Vagina (tissue), 2 donors: Measurements from ENCODE around the gene ENTREP1.

Source experiments
- POLR2A ChIP-seq, 2 donors: fragments of 450-650 bp; IDR thresholded peaks; one replicate each; pipeline ENCODE4 v1.6.1; 2017; ENCODE audit warnings: antibody characterized with exemption in 2 of 2, mild to moderate bottlenecking in 2 of 2, moderate library complexity in 2 of 2
- POLR2AphosphoS5 ChIP-seq, 2 donors: sonication (generic); formaldehyde crosslinking; IDR thresholded peaks; one replicate each; pipeline ENCODE4 v1.9.0; 2017; ENCODE audit warnings: antibody characterized with exemption in 2 of 2, mild to moderate bottlenecking in 2 of 2, low read depth in 1 of 2; ENCODE audit not compliant: insufficient read depth in 1 of 2
- TF ChIP-seq, protein P1 (sequence below), 3 experiments: fragments of 450-650 bp in 2 of 3; fragments of 200-600 bp in 1 of 3; sonication (generic) in 1 of 3; IDR thresholded peaks; one replicate each; pipeline ENCODE4 v1.5.1; 2017 to 2019; ENCODE audit warnings: antibody characterized with exemption in 3 of 3, mild to moderate bottlenecking in 2 of 3, moderate library complexity in 2 of 3

DNA sequence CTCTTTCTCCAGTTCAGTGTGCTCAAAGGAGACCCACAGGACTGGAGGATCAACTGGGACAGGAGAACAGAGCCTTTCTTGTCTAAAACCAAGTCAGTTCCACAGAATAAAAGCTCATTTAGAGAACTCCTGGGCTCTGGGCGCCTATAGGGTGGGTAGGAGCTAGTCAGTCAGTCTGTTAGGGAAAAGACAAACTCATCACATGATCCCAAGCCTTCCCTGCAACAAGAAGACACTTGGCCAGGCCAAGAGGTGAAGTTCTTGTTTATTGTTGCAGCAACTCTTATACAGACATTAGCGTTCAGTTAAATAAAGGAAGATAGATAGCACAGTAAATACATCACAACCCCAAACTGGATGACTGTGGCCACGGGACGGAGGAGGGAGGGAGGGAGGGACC, 102.3 kb downstream of the ENTREP1 start:
- TF ChIP-seq POLR2A (IDR thresholded peaks at IDR 0.05), result no peak
- TF ChIP-seq POLR2AphosphoS5 (IDR thresholded peaks at IDR 0.05; ENCODE audit: insufficient read depth in 1 of 2, low read depth in 1 of 2), result no peak
- TF ChIP-seq, protein P1, sequence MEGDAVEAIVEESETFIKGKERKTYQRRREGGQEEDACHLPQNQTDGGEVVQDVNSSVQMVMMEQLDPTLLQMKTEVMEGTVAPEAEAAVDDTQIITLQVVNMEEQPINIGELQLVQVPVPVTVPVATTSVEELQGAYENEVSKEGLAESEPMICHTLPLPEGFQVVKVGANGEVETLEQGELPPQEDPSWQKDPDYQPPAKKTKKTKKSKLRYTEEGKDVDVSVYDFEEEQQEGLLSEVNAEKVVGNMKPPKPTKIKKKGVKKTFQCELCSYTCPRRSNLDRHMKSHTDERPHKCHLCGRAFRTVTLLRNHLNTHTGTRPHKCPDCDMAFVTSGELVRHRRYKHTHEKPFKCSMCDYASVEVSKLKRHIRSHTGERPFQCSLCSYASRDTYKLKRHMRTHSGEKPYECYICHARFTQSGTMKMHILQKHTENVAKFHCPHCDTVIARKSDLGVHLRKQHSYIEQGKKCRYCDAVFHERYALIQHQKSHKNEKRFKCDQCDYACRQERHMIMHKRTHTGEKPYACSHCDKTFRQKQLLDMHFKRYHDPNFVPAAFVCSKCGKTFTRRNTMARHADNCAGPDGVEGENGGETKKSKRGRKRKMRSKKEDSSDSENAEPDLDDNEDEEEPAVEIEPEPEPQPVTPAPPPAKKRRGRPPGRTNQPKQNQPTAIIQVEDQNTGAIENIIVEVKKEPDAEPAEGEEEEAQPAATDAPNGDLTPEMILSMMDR (IDR thresholded peaks at IDR 0.05), result no peak
